CD4-positive, alpha-beta T cell treated with Interleukin-2 at 100 ng/mL for 4 hours (primary cell): ENCODE measurements around the gene STOX1.
"Not testable (repeated sequence)": the region's sequence is repeated elsewhere in the genome, so short reads cannot be mapped to it uniquely, and the experiment has no call there.

Source experiments
- DNase-seq: peaks from one replicate; pipeline ENCODE4 v3.0.0-alpha.2; 2020; ENCODE audit warnings: low spot score

STOX1 gene

DNA sequence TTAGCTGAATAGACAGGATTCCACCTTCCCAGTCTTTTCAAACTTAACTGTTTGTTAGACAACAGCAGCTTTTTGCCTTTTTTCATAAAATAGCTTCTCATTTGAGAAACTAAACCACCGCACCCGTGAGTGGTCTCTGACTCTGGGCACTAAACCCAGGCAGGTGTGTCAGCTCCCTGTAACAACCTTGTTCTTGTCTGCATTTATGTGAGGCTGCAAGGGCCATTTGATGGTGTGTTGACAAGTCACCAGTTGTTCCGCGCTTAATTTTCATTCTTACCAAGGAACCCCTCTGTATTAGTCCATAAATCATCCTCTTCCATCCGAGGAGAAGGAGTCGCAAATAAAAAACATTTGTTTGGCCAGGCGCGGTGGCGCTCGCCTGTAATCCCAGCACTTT, 1.5 kb downstream of the STOX1 start:
- no peak for DNase-seq

DNA sequence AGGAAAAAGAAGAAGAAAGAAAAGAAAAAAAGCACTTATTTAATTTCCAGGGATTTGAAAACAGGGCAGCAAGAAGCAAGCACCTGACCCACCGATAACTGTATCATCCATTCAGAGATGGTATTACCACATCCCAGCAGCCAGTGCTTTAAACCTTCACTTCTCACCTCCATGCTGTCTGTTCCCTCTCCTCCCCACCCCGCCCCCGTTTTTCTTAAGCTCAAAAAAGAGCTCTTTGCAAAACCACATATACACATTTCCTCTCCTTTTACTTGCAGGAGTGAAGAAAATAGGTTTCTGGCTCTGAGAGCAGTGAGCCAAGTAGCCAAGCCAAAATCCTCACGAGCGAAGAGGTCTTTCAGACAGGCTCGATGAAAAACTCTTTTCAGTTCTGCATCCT, 2.2 kb downstream of the STOX1 start:
- no peak for DNase-seq

- DNase-seq, result no peak
Observed at GRCh38 chr10:68829952-68830351, 2.6 kb downstream of the STOX1 start.

DNA sequence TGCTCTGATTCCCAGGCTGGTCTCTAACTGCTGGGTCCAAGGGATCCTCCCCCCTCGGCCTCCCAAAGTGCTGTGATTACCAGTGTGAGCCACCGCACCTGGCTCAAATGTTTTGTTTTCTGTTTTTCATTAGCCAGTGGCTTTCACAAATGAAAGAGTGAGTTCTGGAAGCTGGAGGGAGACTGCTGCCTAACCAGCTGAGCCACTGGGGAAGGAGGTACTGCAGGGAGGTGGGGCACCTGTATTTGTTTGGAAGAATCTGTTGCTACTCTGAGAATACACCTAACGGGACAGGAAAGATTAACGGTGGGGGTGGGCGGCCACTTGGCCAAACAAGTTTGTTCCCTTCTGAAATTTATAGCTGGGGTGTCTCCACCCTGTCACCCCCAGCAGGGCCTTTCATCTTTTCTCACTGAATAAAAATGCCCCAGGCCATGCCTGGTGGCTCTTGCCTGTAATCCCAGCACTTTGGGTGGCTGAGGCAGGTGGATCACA, 4.7 kb downstream of the STOX1 start:
- no peak for DNase-seq

DNA sequence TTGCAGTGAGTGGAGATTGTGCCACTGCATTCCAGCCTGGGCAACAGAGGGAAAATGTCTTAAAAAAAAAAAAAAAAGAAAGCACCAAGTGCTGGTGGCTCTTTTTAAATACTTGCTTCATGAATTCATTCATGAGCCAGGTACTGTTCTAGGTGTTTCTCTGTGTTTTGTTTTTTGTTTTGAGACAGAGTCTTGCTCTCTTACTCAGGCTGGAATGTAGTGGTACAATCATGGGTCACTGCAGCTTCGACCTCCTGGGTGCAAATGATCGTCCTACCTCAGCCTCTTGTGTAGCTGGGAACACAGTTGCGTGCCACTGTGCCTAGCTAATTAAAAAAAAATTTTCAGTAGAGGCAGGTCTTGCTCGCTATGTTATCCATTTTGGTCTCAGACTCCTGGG, 5.3 kb downstream of the STOX1 start:
- no peak for DNase-seq

DNA sequence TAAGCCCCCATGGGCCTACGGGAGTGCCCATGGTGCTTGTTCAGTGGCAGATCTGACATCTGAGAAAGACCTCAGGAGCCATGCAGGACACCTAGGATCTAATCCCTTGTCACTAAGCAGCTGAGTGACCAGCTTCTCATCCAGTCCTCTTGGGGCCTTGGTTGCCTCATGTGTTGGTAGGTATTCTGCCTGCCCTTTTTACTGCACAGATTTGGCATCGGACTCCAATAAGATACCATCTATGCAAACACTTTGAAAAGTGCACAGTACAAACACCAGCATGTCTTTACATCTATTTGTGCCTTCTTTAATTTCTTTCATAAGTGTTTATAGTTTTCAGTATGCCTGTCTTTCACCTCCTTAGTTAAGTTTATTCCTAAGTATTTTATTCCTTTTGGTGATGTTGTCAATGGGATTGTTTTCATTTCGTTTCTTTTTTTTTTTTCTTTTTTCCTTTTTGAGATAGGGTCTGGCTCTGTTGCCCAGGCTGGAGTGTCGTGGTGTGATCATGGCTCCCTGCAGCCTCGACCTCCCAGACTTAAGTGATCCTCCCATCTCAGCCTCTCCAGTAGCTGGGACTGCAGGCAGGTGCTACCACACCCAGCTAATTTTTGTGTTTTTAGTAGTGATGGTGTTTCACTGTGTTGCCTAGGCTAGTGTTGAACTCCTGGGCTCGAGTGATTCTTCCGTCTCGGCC, 10.4 kb downstream of the STOX1 start:
- DNase-seq, result no peak

DNA sequence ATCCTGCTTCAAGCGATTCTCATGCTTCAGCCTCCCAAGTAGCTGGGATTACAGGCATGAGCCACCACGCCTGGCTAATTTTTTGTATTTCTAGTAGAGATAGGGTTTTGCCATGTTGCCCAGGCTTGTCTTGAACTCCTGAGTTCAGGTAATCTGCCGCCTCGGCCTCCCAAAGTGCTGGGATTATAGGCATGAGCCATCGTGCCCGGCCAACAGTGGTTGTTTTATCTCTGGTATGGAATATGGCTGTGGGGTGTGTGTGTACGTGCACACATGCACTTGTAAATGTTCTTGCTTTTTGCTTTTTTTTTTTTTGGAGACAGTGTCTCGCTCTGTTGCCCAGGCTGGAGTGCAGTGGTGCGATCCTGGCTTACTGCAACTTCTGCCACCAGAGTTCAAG, 13.3 kb downstream of the STOX1 start:
- DNase-seq, result not testable (repeated sequence)

DNA sequence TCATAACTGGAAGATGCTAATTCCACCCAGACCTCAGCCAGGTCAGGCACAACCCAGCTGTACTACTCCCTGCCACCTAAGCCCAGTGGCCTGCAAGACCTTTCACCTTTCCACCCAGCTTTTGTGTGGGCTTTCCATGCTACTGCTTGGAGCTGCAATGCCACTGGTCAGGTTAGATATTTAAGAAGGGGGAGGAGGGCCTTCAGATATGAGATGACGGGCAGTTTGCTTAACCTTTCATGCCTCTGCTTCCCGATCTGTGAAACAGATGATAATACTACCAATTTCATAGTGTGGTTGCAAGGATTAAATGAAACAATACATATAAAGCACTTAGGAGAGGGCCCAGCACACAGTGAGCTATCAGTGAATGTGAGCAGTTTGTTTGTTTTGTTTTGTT, 20.9 kb downstream of the STOX1 start:
- no peak for DNase-seq

DNA sequence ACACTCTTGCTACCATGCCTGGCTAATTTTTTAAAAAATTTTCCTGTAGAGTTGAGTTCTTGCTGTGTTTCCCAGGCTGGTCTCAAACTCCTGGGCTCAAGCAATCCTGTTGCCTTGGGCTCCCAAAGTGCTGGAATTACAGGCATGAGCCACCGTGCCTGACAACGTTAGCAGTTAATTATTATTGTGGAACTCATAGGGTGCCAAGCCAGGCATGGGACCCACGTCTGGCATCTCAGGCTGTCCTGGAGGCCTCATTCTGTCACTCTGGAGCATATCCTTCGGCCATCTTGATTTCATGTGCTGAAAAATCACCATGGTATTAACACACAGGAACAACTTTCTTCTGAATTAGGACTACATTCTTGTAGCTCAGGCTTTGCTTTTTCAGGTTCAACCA, 21.5 kb downstream of the STOX1 start:
- DNase-seq, result no peak

- DNase-seq, result no peak
Observed at GRCh38 chr10:68856352-68856751, 29.0 kb downstream of the STOX1 start.

GRCh38 chr10:68857005-68857404, 29.7 kb downstream of the STOX1 start:
- no peak for DNase-seq

DNA sequence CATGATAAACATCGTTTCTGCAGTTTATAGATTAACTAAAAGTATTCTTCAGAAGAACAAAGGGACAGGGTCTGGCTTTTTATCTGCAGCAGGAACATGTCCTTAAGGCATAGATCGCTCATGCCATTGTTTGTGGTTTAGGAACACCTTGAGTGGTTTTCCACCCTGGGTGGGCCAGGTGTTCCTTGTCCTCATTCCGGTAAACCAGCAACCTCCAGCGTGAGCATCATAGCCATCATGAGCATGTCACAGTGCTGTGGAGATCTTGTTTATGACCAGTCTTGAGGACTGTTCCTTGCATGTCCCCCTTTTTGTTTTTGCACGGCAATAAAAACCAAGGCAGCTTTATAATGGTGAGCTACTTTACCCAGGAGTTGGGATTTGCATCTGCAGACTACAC, 33.9 kb downstream of the STOX1 start:
- DNase-seq, result no peak

DNA sequence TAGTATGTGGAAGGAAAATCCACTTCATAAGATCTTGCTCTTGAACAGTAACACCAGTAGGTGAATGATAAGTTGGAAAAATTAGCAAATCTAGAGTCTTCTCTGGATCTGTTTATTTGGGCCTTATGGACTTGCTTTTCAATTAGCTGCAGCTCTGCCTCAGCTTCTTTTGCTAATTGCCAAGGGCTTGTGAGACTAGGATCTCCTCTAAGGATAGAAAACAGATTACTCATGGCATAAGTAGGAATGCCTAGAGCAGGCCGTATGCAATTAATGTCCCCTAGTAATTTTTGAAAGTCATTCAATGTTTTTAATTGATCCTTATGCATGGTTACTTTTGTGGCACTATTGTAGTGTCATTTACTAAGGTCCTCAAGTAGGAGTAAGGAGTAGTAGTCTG, 37.3 kb downstream of the STOX1 start:
- DNase-seq, result no peak

- not testable (repeated sequence) for DNase-seq
Observed at GRCh38 chr10:68868173-68868572, 40.8 kb downstream of the STOX1 start.

- DNase-seq, result no peak
Observed at GRCh38 chr10:68869623-68870022, 42.3 kb downstream of the STOX1 start.

GRCh38 chr10:68870061-68870460, 42.7 kb downstream of the STOX1 start:
- DNase-seq, result no peak

DNA sequence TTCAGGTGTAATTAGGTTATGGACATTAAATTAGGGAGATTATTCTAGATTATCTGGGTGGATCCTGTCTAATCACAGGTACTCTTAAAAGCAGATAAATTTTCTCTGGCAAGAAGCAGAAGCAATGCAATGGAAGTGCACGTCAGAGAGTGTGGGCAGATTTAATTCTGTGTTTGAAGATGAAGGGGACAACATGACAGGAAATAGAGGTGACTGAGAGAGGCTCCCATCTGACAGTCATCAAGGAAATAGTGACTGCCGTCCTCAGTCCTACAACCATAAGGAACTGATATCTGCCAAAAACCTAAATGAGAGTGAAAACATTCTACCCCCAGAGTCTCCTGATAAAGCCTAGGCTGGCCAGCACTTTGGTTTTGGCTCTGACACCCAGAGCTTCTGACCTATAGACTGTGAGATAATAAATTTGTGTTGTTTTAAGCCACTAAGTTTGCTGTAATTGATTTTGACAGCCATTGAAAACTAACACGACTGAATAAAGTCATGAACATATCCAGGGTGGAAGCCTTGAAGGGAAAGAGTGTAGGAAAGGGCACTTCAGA, 43.3 kb downstream of the STOX1 start:
- DNase-seq, result no peak

DNA sequence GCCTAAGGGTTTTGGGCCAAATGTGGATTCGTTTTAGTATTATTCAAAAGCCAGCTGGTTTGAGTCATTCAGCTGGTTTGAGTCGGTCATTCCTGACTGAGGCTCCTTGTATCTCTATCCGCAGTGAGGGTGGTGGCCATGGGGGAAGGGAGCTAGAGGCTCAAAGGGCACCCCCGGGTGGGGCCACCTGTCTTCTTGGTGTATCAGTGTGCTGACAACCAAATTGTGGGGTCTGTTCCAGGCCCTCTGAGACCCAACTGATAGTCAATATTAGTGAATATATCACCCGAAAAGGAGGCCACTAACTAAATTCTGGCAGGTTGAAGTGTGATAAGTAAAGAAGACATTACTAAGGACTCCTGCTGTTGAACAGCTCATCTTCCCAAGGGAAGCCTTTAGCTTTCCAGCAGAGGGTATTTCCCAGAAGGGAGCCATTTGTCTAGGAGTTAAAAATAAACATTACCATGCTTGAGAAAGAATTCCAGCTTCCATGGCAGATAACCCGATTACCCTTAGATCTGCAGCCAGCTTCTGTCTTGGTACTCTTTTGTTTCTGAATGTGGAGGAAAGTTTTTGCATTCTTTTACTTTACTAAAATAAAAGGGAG, 43.9 kb downstream of the STOX1 start:
- DNase-seq, result no peak

DNA sequence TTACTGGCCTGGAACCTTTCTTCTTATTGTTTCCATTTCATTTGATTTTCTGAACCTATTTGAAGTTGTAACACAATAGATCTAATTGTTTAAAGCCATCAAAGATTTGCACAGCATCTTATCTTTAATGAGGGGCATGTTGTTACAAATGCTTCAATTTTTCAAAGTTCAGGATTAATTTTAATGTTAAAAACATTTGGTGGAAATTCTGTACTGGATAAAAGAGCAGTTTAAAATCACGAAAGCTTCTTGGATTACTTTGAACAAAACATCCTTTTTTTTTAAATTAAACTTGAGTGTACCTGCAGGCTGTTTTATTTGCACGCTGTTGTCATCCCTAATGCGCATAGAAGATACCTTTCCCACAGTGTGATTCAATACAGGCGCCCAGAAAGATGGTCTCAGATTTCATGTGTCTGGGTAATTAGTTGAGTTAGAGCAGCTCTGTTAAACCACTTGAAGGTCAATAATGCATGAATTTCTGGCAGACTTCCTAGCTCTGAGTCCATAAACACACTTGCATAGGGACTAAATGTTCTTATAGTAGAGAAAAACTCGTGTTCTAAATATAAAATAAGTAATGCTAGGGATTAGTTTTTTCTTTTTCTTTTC, 44.5 kb downstream of the STOX1 start:
- no peak for DNase-seq

GRCh38 chr10:68876246-68877138, 49.2 kb downstream of the STOX1 start:
- no peak for DNase-seq

DNA sequence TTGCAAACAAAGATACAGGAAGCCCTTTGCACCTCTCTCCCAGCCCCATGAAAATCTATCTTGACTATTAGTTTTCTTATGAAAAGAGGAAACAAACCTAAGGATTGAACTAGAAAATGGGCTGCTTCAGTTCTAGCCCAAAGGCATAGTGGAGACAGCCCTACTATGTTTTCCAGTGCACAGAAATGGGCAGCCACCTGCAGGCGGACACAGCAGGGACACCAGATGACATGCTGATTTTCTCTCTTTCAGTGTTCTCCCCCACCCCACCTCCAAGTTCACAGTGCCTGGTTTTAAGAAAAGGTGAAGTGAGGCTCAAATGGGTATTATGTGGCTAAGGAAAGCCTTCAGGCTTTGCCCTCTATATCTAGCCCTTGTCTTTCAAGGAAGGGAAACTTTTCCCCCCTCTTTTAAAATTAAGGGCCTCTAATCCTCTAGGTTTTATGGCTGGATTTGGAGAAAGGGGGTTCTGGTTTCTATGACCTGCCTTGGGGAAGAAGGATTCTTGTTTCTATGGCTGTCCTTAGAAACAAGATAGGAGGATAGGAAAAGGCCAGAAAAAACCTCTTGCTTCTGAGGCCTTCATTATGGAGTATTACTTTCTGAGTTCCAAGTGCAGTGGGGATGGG, 50.3 kb downstream of the STOX1 start:
- no peak for DNase-seq

DNA sequence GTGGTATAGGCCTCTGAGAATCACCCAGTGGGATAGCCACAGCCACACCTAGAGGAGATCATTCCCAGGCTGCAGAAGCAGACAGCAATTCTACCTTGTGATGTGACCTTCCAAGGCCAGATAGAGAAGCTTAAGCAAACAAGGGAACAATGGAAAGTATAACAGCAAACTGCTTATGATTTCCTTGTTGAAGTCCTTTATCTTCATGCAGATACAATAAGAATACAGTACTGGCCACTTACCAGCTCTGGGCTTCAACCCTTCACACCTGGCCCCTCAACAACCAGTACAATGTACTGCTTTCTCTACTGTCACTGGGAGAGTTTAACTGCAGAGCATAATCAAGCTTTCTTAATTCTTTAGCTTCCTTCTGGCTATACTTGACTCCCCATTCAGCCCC, 51.2 kb downstream of the STOX1 start:
- no peak for DNase-seq
